ENCODE results near the gene ZNF146. TPM values are rescaled to one million over a fixed set of nuclear protein-coding genes. Genes with fewer than 3 reads are reported as not detected.

Gene ZNF146
- polyA plus RNA-seq, 1 donor (not counting 4 experiments of a cell fraction or from before 2014, with no cell fraction given) = 82.6 TPM

DNA sequence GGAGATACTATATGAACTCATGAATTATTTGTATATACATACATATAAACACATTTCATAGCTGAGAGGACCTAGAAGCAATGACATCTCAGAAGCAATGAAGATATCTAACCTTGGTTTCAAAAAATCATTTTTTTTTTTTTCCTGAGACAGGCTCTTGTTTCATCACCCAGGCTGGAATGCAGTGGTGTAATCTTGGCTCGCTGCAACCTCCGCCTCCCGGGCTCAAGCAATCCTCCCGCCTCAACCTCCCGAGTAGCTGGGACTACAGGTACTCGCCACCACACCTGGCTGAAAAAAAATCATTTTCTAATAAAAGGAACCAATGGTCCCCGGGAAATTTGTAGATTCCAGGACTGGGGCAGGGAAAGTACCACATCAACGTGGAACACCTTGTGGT is 4.4 kb upstream of the ZNF146 start:
- peaks cover 13% of the 10 kb centered on the region for H3K79me2 ChIP-seq (ENCODE audit: control insufficient read depth, insufficient read depth, low read length)
- FAIRE-seq (no peak), DNase-seq (ENCODE audit: low read depth, low spot score) (no peak)
- peaks cover 0 to 1% of the 10 kb centered on the region in 2 experiments for H3K36me3 ChIP-seq (ENCODE audit: control insufficient read depth in 2 of 2, extremely low read depth in 1 of 2, insufficient read depth in 2 of 2, low read length in 2 of 2)
- no peaks in the 10 kb centered on the region for H3K9me3 ChIP-seq (ENCODE audit: control insufficient read depth, low read depth, low read length)
- no peak overlapping the region for H3K27ac ChIP-seq (ENCODE audit: control insufficient read depth, insufficient read depth, low read length)
- TF ChIP-seq, protein P1, sequence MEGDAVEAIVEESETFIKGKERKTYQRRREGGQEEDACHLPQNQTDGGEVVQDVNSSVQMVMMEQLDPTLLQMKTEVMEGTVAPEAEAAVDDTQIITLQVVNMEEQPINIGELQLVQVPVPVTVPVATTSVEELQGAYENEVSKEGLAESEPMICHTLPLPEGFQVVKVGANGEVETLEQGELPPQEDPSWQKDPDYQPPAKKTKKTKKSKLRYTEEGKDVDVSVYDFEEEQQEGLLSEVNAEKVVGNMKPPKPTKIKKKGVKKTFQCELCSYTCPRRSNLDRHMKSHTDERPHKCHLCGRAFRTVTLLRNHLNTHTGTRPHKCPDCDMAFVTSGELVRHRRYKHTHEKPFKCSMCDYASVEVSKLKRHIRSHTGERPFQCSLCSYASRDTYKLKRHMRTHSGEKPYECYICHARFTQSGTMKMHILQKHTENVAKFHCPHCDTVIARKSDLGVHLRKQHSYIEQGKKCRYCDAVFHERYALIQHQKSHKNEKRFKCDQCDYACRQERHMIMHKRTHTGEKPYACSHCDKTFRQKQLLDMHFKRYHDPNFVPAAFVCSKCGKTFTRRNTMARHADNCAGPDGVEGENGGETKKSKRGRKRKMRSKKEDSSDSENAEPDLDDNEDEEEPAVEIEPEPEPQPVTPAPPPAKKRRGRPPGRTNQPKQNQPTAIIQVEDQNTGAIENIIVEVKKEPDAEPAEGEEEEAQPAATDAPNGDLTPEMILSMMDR (optimal IDR thresholded peaks at IDR 0.05 in 1 of 3, IDR thresholded peaks at IDR 0.05 in 1 of 3, conservative IDR thresholded peaks at IDR 0.05 in 1 of 3; ENCODE audit: extremely low read depth in 1 of 3, insufficient read depth in 2 of 3, low read length in 3 of 3) = no peak
- no peak overlapping the region for H3K4me2 ChIP-seq (ENCODE audit: control insufficient read depth, extremely low read depth, insufficient read depth, low read depth, low read length)
- H4K20me1 ChIP-seq (ENCODE audit: control insufficient read depth, extremely low read depth, insufficient read depth, low read length) = no peaks in the 10 kb centered on the region
- H3K9me1 ChIP-seq (ENCODE audit: control insufficient read depth, extremely low read depth, insufficient read depth, low read length) = no peaks in the 10 kb centered on the region
- dilution Hi-C loops (cut with MboI; ENCODE audit: extremely low pct_ligation_motif_present, low sequenced_read_pairs) = no loop called here
- no peak overlapping the region for H2AFZ ChIP-seq (ENCODE audit: control insufficient read depth, low read length)
- peaks cover 6% of the 10 kb centered on the region for H3K4me1 ChIP-seq (ENCODE audit: control insufficient read depth, extremely low read depth, insufficient read depth, low read length)
- no peaks in the 10 kb centered on the region for H3K27me3 ChIP-seq (ENCODE audit: control insufficient read depth, extremely low read depth, insufficient read depth, low read length)
- H3K9ac ChIP-seq (ENCODE audit: control insufficient read depth, extremely low read depth, insufficient read depth, low read length) = no peak overlapping the region
- no peak overlapping the region for H3K4me3 ChIP-seq (ENCODE audit: control insufficient read depth in 2 of 3, extremely low read depth in 1 of 3, insufficient read depth in 2 of 3, low read depth in 1 of 3, low read length in 3 of 3)

DNA sequence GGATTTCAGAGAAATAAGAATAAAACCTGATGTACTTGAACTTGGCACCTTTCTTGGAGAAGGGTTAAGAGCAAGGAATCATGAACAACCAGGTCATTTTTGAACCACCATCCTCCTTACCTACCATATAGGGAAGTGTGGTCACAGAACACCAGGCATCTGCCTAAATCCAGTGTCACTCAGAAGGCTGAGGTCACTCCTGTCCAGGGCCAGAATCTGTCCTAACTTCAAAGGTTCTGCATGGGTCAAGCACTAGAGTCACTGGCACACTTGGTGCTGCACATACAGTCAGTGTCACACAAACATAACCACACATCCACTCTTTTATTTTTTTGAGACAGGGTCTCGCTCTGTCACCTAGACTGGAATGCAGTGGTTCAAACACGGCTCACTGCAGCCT is 2.0 kb upstream of the ZNF146 start:
- Histone ChIP-seq H4K20me1 (ENCODE audit: control insufficient read depth, extremely low read depth, insufficient read depth, low read length) (peaks cover 2% of the 10 kb centered on the region), H3K4me2 (ENCODE audit: control insufficient read depth, extremely low read depth, insufficient read depth, low read depth, low read length) (no peak overlapping the region), H3K9ac (ENCODE audit: control insufficient read depth, extremely low read depth, insufficient read depth, low read length) (no peak overlapping the region), H3K9me3 (ENCODE audit: control insufficient read depth, low read depth, low read length) (no peaks in the 10 kb centered on the region), H3K4me3 (ENCODE audit: control insufficient read depth in 2 of 3, extremely low read depth in 1 of 3, insufficient read depth in 2 of 3, low read depth in 1 of 3, low read length in 3 of 3) (no peak overlapping the region), H3K79me2 (ENCODE audit: control insufficient read depth, insufficient read depth, low read length) (peaks cover 37% of the 10 kb centered on the region), H3K27ac (ENCODE audit: control insufficient read depth, insufficient read depth, low read length) (no peak overlapping the region), H3K4me1 (ENCODE audit: control insufficient read depth, extremely low read depth, insufficient read depth, low read length) (peaks cover 12% of the 10 kb centered on the region), H3K36me3 (ENCODE audit: control insufficient read depth in 2 of 2, extremely low read depth in 1 of 2, insufficient read depth in 2 of 2, low read length in 2 of 2) (no peaks in the 10 kb centered on the region), H2AFZ (ENCODE audit: control insufficient read depth, low read length) (no peak overlapping the region), H3K9me1 (ENCODE audit: control insufficient read depth, extremely low read depth, insufficient read depth, low read length) (peaks cover 2% of the 10 kb centered on the region), H3K27me3 (ENCODE audit: control insufficient read depth, extremely low read depth, insufficient read depth, low read length) (no peaks in the 10 kb centered on the region)
- dilution Hi-C loops (cut with MboI; ENCODE audit: extremely low pct_ligation_motif_present, low sequenced_read_pairs) = no loop called here
- FAIRE-seq (no peak), DNase-seq (ENCODE audit: low read depth, low spot score) (no peak)
- TF ChIP-seq, protein P1 (optimal IDR thresholded peaks at IDR 0.05 in 1 of 3, IDR thresholded peaks at IDR 0.05 in 1 of 3, conservative IDR thresholded peaks at IDR 0.05 in 1 of 3; ENCODE audit: extremely low read depth in 1 of 3, insufficient read depth in 2 of 3, low read length in 3 of 3) = no peak
- no peak for TF ChIP-seq EZH2 (IDR thresholded peaks at IDR 0.05; ENCODE audit: low read length)

All from keratinocyte (primary cell).